PFSK-1 (cell line): ENCODE measurements around the gene ZC3H18.

Experiments used
- FOXP2 ChIP-seq: optimal IDR thresholded peaks from 2 replicates; pipeline ENCODE3; 2011; ENCODE audit warnings: borderline replicate concordance, control low read depth, inconsistent platforms; ENCODE audit not compliant: insufficient read depth; ENCODE audit errors: extremely low read length, extremely low read depth
- POLR2AphosphoS5 ChIP-seq: IDR thresholded peaks from 2 replicates; pipeline ENCODE4 v1.6.1; 2012; ENCODE audit warnings: low read depth, mild to moderate bottlenecking, control low read depth, low read length, moderate library complexity
- REST ChIP-seq, 2 experiments: IDR thresholded peaks; 2 replicates each; pipeline versions ENCODE4 v1.6.1 to v1.8.0; 2011 to 2012; ENCODE audit warnings: low read depth in 2 of 2, low read length in 2 of 2, control low read depth in 1 of 2, inconsistent platforms in 1 of 2, mild to moderate bottlenecking in 1 of 2, moderate library complexity in 1 of 2; ENCODE audit not compliant: insufficient read depth in 1 of 2
- SIN3A ChIP-seq: IDR thresholded peaks from 2 replicates; pipeline ENCODE4 v1.6.1; 2012; ENCODE audit warnings: mild to moderate bottlenecking, low read length, moderate library complexity, borderline replicate concordance; ENCODE audit not compliant: insufficient read depth
- TAF1 ChIP-seq: IDR thresholded peaks from 2 replicates; pipeline ENCODE4 v1.6.1; 2012; ENCODE audit warnings: low read length, control low read depth, borderline replicate concordance; ENCODE audit not compliant: insufficient read depth

ZC3H18 gene

DNA sequence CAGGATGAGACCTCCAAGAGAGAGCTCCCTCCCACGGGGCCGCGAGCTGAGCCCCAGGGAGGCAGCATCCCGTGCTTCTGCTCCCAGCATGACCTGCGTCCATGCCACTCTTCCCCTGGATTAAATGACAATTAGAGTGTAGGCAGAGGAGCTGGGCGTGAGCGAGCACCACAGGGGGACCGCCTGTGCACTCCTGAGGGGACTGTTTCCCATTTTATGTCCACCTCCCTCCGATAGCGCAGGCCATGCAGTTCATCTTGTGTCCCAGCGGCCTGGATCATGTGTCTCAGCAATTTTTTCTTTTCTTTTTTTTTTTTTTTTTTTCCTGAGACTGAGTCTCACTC lies 62.4 kb downstream of the ZC3H18 start:
- TF ChIP-seq TAF1 (no peak), SIN3A (no peak), FOXP2 (no peak), REST (IDR thresholded peaks at IDR 0.05; ENCODE audit: insufficient read depth in 1 of 2, low read depth in 2 of 2, low read length in 2 of 2) (no peak), POLR2AphosphoS5 (no peak)

- no peak for TF ChIP-seq TAF1
- no peak for TF ChIP-seq REST (IDR thresholded peaks at IDR 0.05; ENCODE audit: insufficient read depth in 1 of 2, low read depth in 2 of 2, low read length in 2 of 2)
- no peak for TF ChIP-seq SIN3A
Observed at GRCh38 chr16:88633684-88634140, 63.5 kb downstream of the ZC3H18 start.

DNA sequence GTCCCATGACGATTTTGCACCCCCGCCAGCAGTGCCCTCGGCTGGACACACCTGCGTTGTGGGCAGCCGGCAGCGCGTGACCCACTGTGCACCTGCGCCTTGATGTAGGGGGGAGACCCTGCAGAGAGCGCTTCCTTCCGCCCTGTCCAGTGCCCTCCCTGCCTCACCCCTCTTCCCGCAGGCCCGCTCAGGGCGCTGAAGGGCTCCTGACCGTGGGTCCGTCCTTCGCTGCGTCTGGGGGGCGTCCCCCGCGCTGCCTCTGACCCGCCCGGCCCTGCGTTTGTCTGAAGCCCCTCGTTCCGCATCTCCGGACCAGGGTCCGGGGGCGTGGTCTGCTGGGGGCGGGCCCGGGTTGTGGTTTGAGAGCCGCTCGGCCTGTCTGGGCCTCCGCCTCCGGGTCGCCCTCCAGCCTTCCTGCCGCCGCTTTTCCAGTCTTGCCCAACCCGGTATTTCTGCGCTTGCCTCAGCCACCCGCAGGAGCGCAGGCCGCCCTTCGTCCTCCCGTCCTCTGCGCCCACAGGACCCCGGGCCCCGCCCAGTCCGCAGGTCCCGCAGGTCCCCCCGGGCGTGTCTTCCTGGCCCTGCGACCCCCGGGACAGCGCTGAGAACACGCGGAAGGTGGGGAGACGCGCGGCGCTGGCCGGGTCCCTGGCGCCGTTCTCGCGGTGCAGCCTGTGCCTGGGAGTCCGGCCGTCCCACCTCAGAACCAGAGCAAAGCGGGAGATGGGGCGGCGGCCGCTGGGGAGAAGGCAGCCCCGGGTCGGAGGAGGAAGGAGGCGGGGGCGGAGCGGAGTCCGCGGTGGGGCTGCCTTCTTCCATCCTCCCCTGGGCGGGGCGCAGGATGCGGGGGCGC lies 64.2 kb downstream of the ZC3H18 start:
- TF ChIP-seq REST (IDR thresholded peaks at IDR 0.05; ENCODE audit: insufficient read depth in 1 of 2, low read depth in 2 of 2, low read length in 2 of 2) (no peak), POLR2AphosphoS5 (no peak), TAF1 (no peak), FOXP2 (no peak), SIN3A (no peak)

DNA sequence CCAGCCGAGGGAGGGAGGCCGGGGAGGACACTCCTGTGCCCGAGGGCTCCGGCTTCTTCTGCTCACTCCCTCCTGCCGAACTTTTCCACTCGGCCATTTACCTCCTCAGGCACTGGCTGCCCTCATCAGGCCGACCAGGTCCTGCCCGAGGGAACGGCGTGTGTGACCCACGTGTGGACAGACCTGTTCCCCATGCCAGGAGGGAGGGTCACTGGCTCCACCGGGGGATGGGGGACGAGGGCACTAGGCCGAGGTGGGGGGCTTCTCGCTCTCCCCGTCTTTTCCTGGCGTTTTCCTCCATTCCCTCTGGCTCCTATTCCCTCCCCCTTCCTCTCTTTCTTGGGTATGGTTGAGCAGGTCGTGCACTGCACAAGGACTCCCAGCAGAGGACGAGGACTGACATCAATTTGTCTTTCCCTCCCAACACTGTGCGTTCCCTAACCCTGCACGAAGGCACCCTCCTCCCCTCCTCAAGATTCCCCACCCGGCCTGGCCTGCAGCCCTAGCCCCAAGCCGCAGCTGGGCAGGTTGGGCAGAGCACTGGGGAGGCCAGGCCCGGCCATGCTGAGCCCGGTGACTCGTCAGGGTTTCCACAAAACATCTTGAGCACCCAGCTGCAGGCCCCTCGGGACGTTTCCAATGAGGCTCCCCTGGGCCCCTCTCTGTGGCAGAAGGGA lies 64.9 kb downstream of the ZC3H18 start:
- TF ChIP-seq SIN3A (no peak), TAF1 (no peak), REST (IDR thresholded peaks at IDR 0.05; ENCODE audit: insufficient read depth in 1 of 2, low read depth in 2 of 2, low read length in 2 of 2) (no peak), FOXP2 (no peak), POLR2AphosphoS5 (no peak)
